HepG2 (cell line): ENCODE measurements around the gene FKBP8. TPM values are rescaled to one million over a fixed set of nuclear protein-coding genes. Genes with fewer than 3 reads are reported as not detected.

Experiments
- ADNP ChIP-seq: sonication (generic); formaldehyde crosslinking; IDR thresholded peaks from 2 replicates; pipeline ENCODE4 v1.4.0; 2020; ENCODE audit warnings: missing genetic modification reagents
- AKNA ChIP-seq: sonication (generic); formaldehyde crosslinking; IDR thresholded peaks from 2 replicates; pipeline ENCODE4 v1.4.0; 2020; ENCODE audit warnings: missing genetic modification reagents, borderline replicate concordance
- ARHGAP35 ChIP-seq: sonication (generic); formaldehyde crosslinking; IDR thresholded peaks from 2 replicates; pipeline ENCODE4 v1.9.0; 2022; ENCODE audit warnings: mild to moderate bottlenecking, inconsistent platforms, moderate library complexity, missing genetic modification reagents, borderline replicate concordance
- ARNT2 ChIP-seq: sonication (generic); formaldehyde crosslinking; IDR thresholded peaks from 2 replicates; pipeline ENCODE4 v1.8.0; 2022; ENCODE audit warnings: mild to moderate bottlenecking, low read depth, missing genetic modification reagents, moderate library complexity
- CHD2 ChIP-seq: IDR thresholded peaks from 2 replicates; pipeline ENCODE4 v1.6.1; 2011; ENCODE audit warnings: low read depth, low read length, improper control_type of control experiment
- E2F5 ChIP-seq: sonication (generic); formaldehyde crosslinking; conservative IDR thresholded peaks from 2 replicates; pipeline ENCODE4 v1.4.0; 2020; ENCODE audit warnings: missing genetic modification reagents
- FLYWCH1 ChIP-seq: sonication (generic); formaldehyde crosslinking; IDR thresholded peaks from 2 replicates; pipeline ENCODE4 v1.8.1; 2023; ENCODE audit warnings: mild to moderate bottlenecking, missing genetic modification reagents
- HNF4A ChIP-seq: sonication (generic); formaldehyde crosslinking; IDR thresholded peaks from 2 replicates; pipeline ENCODE4 v1.4.0; 2020; ENCODE audit warnings: missing genetic modification reagents
- JUN ChIP-seq: sonication (generic); formaldehyde crosslinking; IDR thresholded peaks from 2 replicates; pipeline ENCODE4 v1.4.0; 2020; ENCODE audit warnings: mild to moderate bottlenecking, missing genetic modification reagents
- MIXL1 ChIP-seq: IDR thresholded peaks from 2 replicates; pipeline ENCODE4 v1.6.1; 2016
- MTF1 ChIP-seq: sonication (generic); formaldehyde crosslinking; IDR thresholded peaks from 2 replicates; pipeline ENCODE4 v1.5.0; 2020; ENCODE audit warnings: missing genetic modification reagents
- NFIC ChIP-seq: IDR thresholded peaks from 2 replicates; pipeline ENCODE4 v1.6.1; 2012; ENCODE audit warnings: mild to moderate bottlenecking, low read length, inconsistent platforms
- RBFOX2 ChIP-seq: fragments of 200-400 bp; formaldehyde crosslinking; IDR thresholded peaks from 2 replicates; pipeline ENCODE4 v1.6.1; 2017; ENCODE audit warnings: low read depth, mild to moderate bottlenecking, low read length
- SATB2 ChIP-seq: sonication (generic); formaldehyde crosslinking; IDR thresholded peaks from 2 replicates; pipeline ENCODE4 v1.5.0; 2020; ENCODE audit warnings: missing genetic modification reagents
- SKIL ChIP-seq: sonication (generic); formaldehyde crosslinking; IDR thresholded peaks from 2 replicates; pipeline ENCODE4 v1.8.0; 2022; ENCODE audit warnings: missing genetic modification reagents, mild to moderate bottlenecking, moderate library complexity, borderline replicate concordance
- SOX5 ChIP-seq: IDR thresholded peaks from 2 replicates; pipeline ENCODE4 v1.6.1; 2016; ENCODE audit warnings: borderline replicate concordance
- SP1 ChIP-seq, 2 experiments: fragments of 450-650 bp in 1 of 2; sonication (generic) in 1 of 2; formaldehyde crosslinking in 1 of 2; IDR thresholded peaks; 2 replicates each; pipeline versions ENCODE4 v1.4.0 to v1.6.1; 2016 to 2020; ENCODE audit warnings: missing genetic modification reagents in 1 of 2
- ZBTB7A ChIP-seq: sonication (generic); formaldehyde crosslinking; IDR thresholded peaks from 2 replicates; pipeline ENCODE4 v1.8.0; 2022; ENCODE audit warnings: mild to moderate bottlenecking, missing genetic modification reagents
- ZNF225 ChIP-seq: sonication (generic); formaldehyde crosslinking; IDR thresholded peaks from 2 replicates; pipeline ENCODE4 v1.4.0; 2020; ENCODE audit warnings: mild to moderate bottlenecking, missing genetic modification reagents
- ZNF704 ChIP-seq: sonication (generic); formaldehyde crosslinking; IDR thresholded peaks from 2 replicates; pipeline ENCODE4 v1.8.1; 2023; ENCODE audit warnings: mild to moderate bottlenecking, inconsistent platforms, moderate library complexity, missing genetic modification reagents, borderline replicate concordance
- ZNF788 ChIP-seq: sonication (generic); formaldehyde crosslinking; IDR thresholded peaks from 2 replicates; pipeline ENCODE4 v1.5.0; 2020; ENCODE audit warnings: mild to moderate bottlenecking, missing genetic modification reagents, borderline replicate concordance
- polyA plus RNA-seq, 8 experiments: library from polyadenylated mRNA; depleted of rRNA in 3 of 8; stranded (reverse) in 7 of 8; unstranded in 1 of 8; fragments of >200 nt; fragmentation: Illumina TruSeq in 4 of 8; extraction: Trizol in 4 of 8; gene quantifications; 2 replicates each; pipeline versions ENCODE4 v1.2.1 to v1.2.3, GENCODE V29; 2011 to 2016; ENCODE audit warnings: low read depth in 4 of 8, missing spikeins in 1 of 8, mixed read lengths in 1 of 8; ENCODE audit not compliant: insufficient read depth in 1 of 8
- total RNA-seq, 5 experiments: library from RNA; depleted of rRNA; stranded (reverse); fragments of >200 nt; fragmentation: Illumina TruSeq; extraction: Trizol; gene quantifications; 2 replicates each; pipeline ENCODE4 v1.2.3, GENCODE V29; 2016; ENCODE audit warnings: low read depth in 1 of 5

The FKBP8 gene
- total and polyA plus RNA-seq, 2 of the 13 experiments (the other 11 are each of a cell fraction or from before 2014, with no cell fraction given) = 81.7 to 93.9 TPM

- TF ChIP-seq ARHGAP35 = no peak
- TF ChIP-seq ZNF704 (CRISPR knock-in tag) = no peak
- no peak for TF ChIP-seq JUN (CRISPR knock-in tag)
- TF ChIP-seq SATB2 (CRISPR knock-in tag) = no peak
- no peak for TF ChIP-seq ADNP (CRISPR knock-in tag)
- no peak for TF ChIP-seq HNF4A (CRISPR knock-in tag)
- TF ChIP-seq NFIC = no peak
- TF ChIP-seq SKIL (CRISPR knock-in tag) = no peak
- no peak for TF ChIP-seq CHD2
- TF ChIP-seq ZNF225 (CRISPR knock-in tag) = no peak
- TF ChIP-seq RBFOX2 = 0 out of 2 replicates have a peak, but pooled peaks have one; percentile 5
- no peak for TF ChIP-seq ARNT2 (CRISPR knock-in tag)
- no peak for TF ChIP-seq MTF1
- TF ChIP-seq ZBTB7A (CRISPR knock-in tag) = no peak
- no peak for TF ChIP-seq SOX5 (CRISPR knock-in tag)
- no peak for TF ChIP-seq E2F5
- TF ChIP-seq ZNF788 = no peak
- no peak for TF ChIP-seq SP1 (IDR thresholded peaks at IDR 0.05)
- peak; percentile 64 for TF ChIP-seq SP1 (CRISPR knock-in tag; IDR thresholded peaks at IDR 0.05)
- no peak for TF ChIP-seq MIXL1 (CRISPR knock-in tag)
- no peak for TF ChIP-seq FLYWCH1 (CRISPR knock-in tag)
- TF ChIP-seq AKNA (CRISPR knock-in tag) = no peak
These were observed 21.1 kb downstream of the FKBP8 start (continued) for GRCh38 chr19:18522124-18522861.
